Coronary artery (tissue), 2 donors: ENCODE measurements around the gene SEMA3B.
A peak's percentile ranks its signal among the peaks of the same experiment; 100 is the strongest.
"Not testable (repeated sequence)": the region's sequence is repeated elsewhere in the genome, so short reads cannot be mapped to it uniquely, and the experiment has no call there.

Experiments used
- DNase-seq: peaks from one replicate; pipeline ENCODE4 v3.0.0-alpha.2; 2017; ENCODE audit warnings: low spot score
- H3K27ac ChIP-seq, 2 donors: fragments of 200-600 bp; sonication (generic); one replicate each; pipeline ENCODE4 v1.5.1; 2016 to 2019
- H3K4me3 ChIP-seq: fragments of 200-600 bp; sonication (generic); 2 replicates; pipeline ENCODE4 v1.5.1; 2016; ENCODE audit warnings: mild to moderate bottlenecking, moderate library complexity
- TF ChIP-seq, protein P1 (sequence below): fragments of 200-600 bp; sonication (generic); IDR thresholded peaks from one replicate; pipeline ENCODE4 v1.5.1; 2019; ENCODE audit warnings: antibody characterized with exemption

SEMA3B gene

DNA sequence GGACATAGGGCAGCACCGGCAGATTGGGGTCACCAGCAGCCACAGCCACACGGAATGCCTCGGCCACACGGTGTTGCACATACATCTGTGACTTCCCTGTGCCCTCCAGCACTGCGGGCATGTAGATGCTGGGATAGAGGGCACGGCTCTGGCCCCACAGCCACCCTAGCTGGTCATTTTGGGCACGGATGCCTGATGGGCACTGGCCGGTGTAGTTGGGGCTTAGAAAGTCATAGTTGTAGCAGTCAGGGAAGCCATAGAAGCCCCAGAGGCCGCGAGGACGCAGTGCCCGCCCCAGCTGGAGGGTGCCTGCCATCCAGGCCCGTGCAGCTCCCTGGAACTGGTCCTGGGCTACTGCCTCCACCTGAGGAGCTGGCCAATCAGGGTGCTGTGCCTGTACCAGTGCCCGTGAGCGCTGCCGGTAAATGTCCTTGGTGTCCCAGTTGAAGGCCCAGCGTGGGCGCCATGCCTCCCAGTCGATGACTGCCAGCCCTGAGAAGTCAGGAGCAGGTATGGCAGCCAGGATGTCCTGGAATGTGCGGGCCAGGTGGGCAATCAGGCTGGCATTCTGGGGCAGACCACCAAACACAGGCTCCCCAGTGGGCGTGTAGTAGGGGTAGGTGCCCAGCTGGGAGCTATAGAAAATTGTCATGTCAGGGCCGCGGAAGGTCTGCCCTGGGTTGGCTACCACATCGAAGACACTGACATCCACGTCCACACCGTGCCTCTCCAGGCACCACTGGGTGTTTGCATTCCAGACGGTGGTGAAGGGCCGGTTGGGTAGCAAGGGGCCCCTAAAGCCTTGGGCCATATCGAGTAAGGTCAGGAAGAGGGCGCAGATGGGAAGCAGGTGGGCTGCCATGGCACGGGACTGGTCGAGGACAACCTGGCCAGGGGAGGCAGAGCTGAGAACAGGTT, 33.4 kb downstream of the SEMA3B start:
- peak overlapping the region; percentile 23 to 81 for H3K27ac ChIP-seq
- TF ChIP-seq, protein P1, sequence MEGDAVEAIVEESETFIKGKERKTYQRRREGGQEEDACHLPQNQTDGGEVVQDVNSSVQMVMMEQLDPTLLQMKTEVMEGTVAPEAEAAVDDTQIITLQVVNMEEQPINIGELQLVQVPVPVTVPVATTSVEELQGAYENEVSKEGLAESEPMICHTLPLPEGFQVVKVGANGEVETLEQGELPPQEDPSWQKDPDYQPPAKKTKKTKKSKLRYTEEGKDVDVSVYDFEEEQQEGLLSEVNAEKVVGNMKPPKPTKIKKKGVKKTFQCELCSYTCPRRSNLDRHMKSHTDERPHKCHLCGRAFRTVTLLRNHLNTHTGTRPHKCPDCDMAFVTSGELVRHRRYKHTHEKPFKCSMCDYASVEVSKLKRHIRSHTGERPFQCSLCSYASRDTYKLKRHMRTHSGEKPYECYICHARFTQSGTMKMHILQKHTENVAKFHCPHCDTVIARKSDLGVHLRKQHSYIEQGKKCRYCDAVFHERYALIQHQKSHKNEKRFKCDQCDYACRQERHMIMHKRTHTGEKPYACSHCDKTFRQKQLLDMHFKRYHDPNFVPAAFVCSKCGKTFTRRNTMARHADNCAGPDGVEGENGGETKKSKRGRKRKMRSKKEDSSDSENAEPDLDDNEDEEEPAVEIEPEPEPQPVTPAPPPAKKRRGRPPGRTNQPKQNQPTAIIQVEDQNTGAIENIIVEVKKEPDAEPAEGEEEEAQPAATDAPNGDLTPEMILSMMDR = no peak
- DNase-seq = peak; percentile 75
- peak overlapping the region; percentile 48 for H3K4me3 ChIP-seq

DNA sequence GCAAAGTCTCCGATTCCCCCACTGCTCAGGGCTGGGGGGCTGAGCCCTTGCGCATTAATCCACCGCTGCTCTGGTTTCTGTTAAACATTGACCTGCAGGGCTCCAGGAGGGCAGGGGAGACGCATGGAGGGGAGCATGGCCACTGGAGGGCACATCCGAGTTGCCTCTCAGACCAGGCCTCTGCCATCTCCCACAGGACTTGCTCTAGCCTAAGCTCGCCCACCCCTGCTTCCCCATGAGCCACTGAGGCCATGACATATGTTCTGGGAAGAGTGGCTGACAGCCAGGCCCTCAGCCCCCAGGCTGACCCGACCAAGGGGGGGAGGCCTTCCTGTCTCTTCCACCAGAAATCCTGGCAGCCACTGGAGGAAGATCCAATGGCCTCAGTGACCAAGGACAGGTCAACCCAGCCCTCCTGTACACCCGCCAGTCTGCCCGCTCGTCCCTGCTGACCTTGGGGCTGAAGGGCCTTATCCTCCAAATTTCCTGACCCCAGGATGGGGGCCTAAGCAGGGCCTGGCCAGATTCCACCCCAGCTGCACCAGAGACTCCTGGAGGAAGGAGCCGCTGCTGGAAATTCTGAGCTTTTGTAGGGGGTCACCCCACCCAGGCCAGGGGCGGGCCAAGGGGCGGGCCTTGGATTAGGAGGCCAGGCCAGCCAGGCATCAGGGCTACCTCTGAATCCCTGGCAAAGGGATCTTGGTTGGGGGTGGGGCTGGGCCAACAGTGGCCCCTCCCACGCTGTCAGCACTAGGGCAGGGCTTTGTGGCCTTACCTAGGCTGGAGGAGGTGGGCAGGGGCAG, 34.3 kb downstream of the SEMA3B start, which contains the start of gene HYAL1:
TSS of gene HYAL1 (minus strand) at position 562 of the 803 bp plus-strand sequence. CDS start 618 bp downstream, outside the sequence.
- TF ChIP-seq, protein P1 = no peak
- DNase-seq = peak; percentile 82
- Histone ChIP-seq H3K4me3 (peak within 1 kb of the TSS; percentile 48), H3K27ac (peak within 1 kb of the TSS; percentile 23 to 81)

DNA sequence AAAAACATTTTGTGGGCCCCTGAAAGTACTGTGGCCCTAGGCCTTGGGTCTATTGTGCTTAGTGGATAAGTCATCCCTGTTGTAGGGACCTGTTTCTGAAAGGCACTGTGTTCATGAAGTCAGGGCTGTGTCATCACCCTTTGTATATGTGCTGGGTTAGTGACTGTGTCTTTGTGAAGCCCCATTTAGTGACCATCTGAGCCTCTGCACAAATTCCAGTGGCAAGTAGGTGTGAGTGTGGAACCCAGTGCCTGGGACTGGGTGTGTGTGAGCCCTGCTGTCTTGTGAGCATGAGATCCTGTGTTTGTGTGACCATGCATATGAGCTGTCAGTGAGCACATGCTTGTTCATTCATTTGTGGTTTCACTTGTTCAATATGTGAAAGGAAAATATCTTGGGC, 35.7 kb downstream of the SEMA3B start:
- DNase-seq = no peak
- no peak overlapping the region for H3K4me3 ChIP-seq
- H3K27ac ChIP-seq = no peak overlapping the region
- TF ChIP-seq, protein P1 = no peak

- H3K4me3 ChIP-seq, H3K27ac ChIP-seq, DNase-seq: not testable (repeated sequence)
Measured at GRCh38 chr3:50312041-50312440, 43.1 kb downstream of the SEMA3B start.

DNA sequence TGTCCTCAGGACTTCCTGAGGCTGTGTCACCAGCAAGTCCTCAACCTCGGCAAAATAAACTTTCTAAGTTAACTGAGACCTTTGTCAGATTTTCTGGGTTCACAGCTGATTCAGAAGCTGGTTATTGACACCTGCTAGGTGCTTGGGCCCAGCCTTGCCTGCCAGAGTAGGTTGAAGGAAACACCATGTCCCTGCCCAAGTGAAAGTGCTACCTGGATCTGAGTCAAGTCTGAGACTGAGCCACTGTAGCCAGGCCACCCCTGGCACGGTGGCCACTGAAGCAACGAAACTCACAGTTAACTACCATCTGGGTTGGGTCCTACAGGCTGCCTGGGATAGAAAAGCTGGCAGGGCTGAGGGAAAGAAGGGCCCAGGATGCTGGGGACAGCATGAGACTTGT, 45.4 kb downstream of the SEMA3B start:
- TF ChIP-seq, protein P1 = no peak
- no peak for DNase-seq
- Histone ChIP-seq H3K27ac (no peak overlapping the region), H3K4me3 (no peak overlapping the region)

GRCh38 chr3:50314816-50315215, 45.9 kb downstream of the SEMA3B start:
- H3K4me3 ChIP-seq = no peak overlapping the region
- TF ChIP-seq, protein P1 = no peak
- H3K27ac ChIP-seq = no peak overlapping the region
- no peak for DNase-seq

DNA sequence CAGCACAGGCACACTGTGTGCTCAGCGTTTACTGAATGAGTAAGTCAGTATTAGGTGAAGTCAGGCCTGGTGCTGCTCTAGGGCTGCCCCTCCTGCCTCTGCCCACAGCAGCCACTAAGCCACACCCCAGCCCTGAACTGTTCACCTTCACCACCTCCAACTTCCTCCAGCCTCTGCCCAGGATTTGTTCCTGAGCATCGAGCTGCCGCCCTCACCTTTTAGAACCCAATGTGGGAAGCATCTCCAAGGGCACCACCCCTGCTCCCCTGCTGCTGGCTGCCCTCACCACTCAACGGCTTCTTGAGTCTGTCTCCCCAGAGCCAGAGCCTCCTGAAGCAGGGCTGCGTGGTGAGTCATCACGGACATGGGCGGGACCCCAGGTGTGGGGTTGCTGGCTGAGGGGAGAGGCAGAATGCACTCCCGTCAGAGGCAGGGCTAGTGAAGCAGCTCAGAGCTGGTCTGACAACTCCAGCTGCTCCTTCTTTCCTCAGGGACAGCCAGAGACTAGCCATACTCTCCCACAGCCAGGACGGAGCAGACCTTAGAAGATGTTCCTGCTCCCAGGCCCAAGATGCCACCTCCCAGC, 47.8 kb downstream of the SEMA3B start:
- no peak for DNase-seq
- TF ChIP-seq, protein P1 = no peak
- Histone ChIP-seq H3K4me3 (no peak overlapping the region), H3K27ac (peak overlapping the region in 1 of 2 donors; percentile 53)
